Endothelial cell (in vitro differentiated cells): ENCODE results near the gene PHC1. TPM values are rescaled to one million over a fixed set of nuclear protein-coding genes. Genes with fewer than 3 reads are reported as not detected.
"Not testable (repeated sequence)": the region's sequence is repeated elsewhere in the genome, so short reads cannot be mapped to it uniquely, and the experiment has no call there.

Experiments
- DNase-seq: peaks from one replicate; pipeline ENCODE4 v3.0.0; 2021; ENCODE audit warnings: low spot score
- H3K27ac Mint-ChIP-seq: one replicate; pipeline ENCODE4 v1.8.0; 2021; ENCODE audit warnings: mixed read lengths, inconsistent platforms; ENCODE audit not compliant: unreplicated experiment
- H3K27me3 Mint-ChIP-seq: one replicate; pipeline ENCODE4 v1.8.0; 2021; ENCODE audit warnings: mild to moderate bottlenecking, moderate library complexity, mixed read lengths, inconsistent platforms; ENCODE audit not compliant: unreplicated experiment
- H3K36me3 Mint-ChIP-seq: one replicate; pipeline ENCODE4 v1.8.0; 2021; ENCODE audit warnings: mild to moderate bottlenecking, low read depth, mixed read lengths, inconsistent platforms; ENCODE audit not compliant: unreplicated experiment
- H3K4me1 Mint-ChIP-seq: one replicate; pipeline ENCODE4 v1.8.0; 2021; ENCODE audit warnings: mild to moderate bottlenecking, mixed read lengths, inconsistent platforms; ENCODE audit not compliant: unreplicated experiment
- H3K4me3 Mint-ChIP-seq: one replicate; pipeline ENCODE4 v1.8.0; 2021; ENCODE audit warnings: mild to moderate bottlenecking, mixed read lengths, inconsistent platforms; ENCODE audit not compliant: unreplicated experiment
- H3K9me3 Mint-ChIP-seq: one replicate; pipeline ENCODE4 v1.8.0; 2021; ENCODE audit warnings: mixed read lengths, inconsistent platforms; ENCODE audit not compliant: unreplicated experiment
- total RNA-seq: library from RNA; stranded (reverse); fragmentation: NEBNext Ultra II Directional; extraction: Animal tissue kit (Norgen Biotek cat#: 25700); gene quantifications from one replicate; pipeline ENCODE4 v1.2.1, GENCODE V29; 2021; ENCODE audit not compliant: unreplicated experiment
- TF ChIP-seq, protein P1 (sequence below): fragments of 200-600 bp; sonication (generic); IDR thresholded peaks from one replicate; pipeline ENCODE4 v1.5.0; 2021; ENCODE audit warnings: antibody characterized with exemption; ENCODE audit not compliant: unreplicated experiment

The PHC1 gene
- total RNA-seq, 1 donor from 2014 or later, result 55.3 TPM

DNA sequence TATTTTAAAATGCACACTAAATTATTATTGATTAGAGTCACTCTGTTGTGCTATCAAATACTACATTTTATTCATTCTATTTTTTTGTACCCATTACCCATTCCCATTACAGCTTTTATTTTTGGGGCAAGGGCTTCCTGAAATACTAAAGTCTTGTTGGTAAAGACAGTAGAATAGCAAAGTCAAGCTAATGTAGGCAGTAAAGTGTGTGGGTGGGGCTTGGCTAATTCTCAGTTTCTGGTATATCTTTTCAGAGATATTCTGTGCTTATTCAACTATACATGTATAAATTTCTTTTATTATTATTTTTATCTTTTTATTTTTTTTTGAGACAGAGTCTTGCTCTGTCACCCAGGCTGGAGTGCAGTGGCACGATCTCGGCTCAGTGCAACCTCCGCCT, 22.3 kb upstream of the PHC1 start:
- H3K4me3 Mint-ChIP-seq, result no peak overlapping the region
- TF ChIP-seq, protein P1, sequence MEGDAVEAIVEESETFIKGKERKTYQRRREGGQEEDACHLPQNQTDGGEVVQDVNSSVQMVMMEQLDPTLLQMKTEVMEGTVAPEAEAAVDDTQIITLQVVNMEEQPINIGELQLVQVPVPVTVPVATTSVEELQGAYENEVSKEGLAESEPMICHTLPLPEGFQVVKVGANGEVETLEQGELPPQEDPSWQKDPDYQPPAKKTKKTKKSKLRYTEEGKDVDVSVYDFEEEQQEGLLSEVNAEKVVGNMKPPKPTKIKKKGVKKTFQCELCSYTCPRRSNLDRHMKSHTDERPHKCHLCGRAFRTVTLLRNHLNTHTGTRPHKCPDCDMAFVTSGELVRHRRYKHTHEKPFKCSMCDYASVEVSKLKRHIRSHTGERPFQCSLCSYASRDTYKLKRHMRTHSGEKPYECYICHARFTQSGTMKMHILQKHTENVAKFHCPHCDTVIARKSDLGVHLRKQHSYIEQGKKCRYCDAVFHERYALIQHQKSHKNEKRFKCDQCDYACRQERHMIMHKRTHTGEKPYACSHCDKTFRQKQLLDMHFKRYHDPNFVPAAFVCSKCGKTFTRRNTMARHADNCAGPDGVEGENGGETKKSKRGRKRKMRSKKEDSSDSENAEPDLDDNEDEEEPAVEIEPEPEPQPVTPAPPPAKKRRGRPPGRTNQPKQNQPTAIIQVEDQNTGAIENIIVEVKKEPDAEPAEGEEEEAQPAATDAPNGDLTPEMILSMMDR, result no peak
- no peak for DNase-seq
- no peaks in the 10 kb centered on the region for H3K4me1 Mint-ChIP-seq
- no peak overlapping the region for H3K27ac Mint-ChIP-seq
- no peaks in the 10 kb centered on the region for H3K36me3 Mint-ChIP-seq
- H3K27me3 Mint-ChIP-seq, result peaks cover 1% of the 10 kb centered on the region
- H3K9me3 Mint-ChIP-seq, result no peaks in the 10 kb centered on the region

DNA sequence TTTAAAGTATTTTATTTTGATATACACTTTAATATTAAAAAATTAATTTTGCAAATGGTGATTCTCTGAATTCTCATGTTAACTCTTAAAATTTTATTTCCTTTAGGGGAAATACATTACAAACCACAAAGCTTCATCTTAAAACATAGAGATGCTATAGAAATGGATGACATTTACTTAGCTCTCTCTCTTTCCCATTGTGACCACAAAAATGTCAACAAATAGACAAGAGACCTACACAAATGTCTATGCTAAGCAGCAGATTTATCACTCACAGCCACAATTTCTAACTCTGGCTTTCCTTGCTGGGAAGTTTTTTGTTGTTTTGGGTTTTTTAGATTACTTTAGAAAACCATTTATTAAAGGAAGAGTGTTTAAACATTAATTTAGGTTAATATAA, 19.9 kb upstream of the PHC1 start:
- no peaks in the 10 kb centered on the region for H3K36me3 Mint-ChIP-seq
- no peak overlapping the region for H3K4me3 Mint-ChIP-seq

DNA sequence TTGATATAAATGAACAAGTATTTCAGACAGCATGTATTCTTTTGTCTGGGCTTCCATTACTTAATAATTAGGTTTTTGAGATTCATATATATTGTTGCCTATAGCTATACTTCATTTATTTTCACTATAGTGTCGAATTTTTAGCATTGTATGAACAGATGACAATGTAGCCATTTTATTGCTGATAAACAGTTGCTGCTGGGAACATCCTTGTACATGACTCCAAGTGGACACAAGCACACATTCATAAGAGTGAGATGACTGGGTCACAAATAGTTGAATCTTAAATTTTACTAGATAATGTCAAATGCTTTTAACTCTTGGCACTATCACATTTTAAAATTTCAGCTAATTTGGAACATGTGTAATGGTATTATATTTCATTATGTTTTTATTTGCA, 19.3 kb upstream of the PHC1 start:
- no peaks in the 10 kb centered on the region for H3K4me1 Mint-ChIP-seq
- TF ChIP-seq, protein P1, result no peak

More for the DNA sequence above, 19.9 kb upstream of the PHC1 start:
- no peaks in the 10 kb centered on the region for H3K9me3 Mint-ChIP-seq
- H3K4me1 Mint-ChIP-seq, result no peaks in the 10 kb centered on the region
- TF ChIP-seq, protein P1, result no peak
- DNase-seq, result no peak
- no peak overlapping the region for H3K27ac Mint-ChIP-seq
- H3K27me3 Mint-ChIP-seq, result peaks cover 1% of the 10 kb centered on the region

DNA sequence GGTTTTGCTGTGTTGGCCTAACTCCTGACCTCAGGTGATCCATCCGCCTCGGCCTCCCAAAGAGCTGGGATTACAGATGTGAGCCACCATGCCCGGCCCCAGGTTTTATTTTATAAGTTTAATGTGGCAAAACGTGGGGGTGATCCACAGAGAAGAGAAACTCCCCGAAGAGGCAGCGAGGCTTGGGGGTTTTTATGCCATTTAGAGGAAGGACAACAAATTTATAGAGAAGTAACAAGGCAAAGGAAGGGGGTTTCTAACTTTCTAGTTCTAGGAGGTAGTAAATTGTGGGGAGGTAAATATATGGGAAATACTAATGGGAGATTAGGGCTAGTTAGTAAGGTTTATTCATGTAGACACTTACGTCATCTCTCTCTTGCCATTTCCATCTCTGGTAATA, 17.2 kb upstream of the PHC1 start:
- TF ChIP-seq, protein P1, result no peak
- Mint-ChIP-seq H3K27ac (no peak overlapping the region), H3K36me3 (no peaks in the 10 kb centered on the region), H3K4me3 (no peak overlapping the region), H3K4me1 (no peaks in the 10 kb centered on the region), H3K27me3 (peaks cover 1% of the 10 kb centered on the region), H3K9me3 (no peaks in the 10 kb centered on the region)
- no peak for DNase-seq

More for the DNA sequence above, 19.3 kb upstream of the PHC1 start:
- Mint-ChIP-seq H3K27ac (no peak overlapping the region), H3K36me3 (no peaks in the 10 kb centered on the region), H3K27me3 (peaks cover 1% of the 10 kb centered on the region), H3K4me3 (no peak overlapping the region), H3K9me3 (no peaks in the 10 kb centered on the region)
- DNase-seq, result no peak

DNA sequence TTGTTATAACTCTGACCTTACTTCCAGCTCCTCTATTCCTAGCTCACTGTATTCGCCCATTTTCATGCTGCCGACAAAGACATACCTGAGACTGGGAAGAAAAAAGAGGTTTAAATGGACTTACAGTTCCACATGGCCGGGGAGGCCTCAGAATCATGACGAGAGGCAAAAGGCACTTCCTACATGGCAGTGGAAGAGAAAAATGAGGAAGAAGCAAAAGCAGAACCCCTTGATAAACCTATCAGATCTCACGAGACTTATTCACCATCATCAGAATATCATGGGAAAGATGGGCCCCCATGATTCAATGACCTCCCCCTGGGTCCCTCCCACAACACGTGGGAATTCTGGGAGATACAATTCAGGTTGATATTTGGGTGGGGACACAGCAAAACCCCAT, 14.5 kb upstream of the PHC1 start:
- no peaks in the 10 kb centered on the region for H3K36me3 Mint-ChIP-seq
- no peaks in the 10 kb centered on the region for H3K27me3 Mint-ChIP-seq
- DNase-seq, result no peak
- peak overlapping the region; percentile 1 for H3K4me3 Mint-ChIP-seq
- H3K27ac Mint-ChIP-seq, result no peak overlapping the region
- no peaks in the 10 kb centered on the region for H3K9me3 Mint-ChIP-seq
- TF ChIP-seq, protein P1, result no peak
- no peaks in the 10 kb centered on the region for H3K4me1 Mint-ChIP-seq

DNA sequence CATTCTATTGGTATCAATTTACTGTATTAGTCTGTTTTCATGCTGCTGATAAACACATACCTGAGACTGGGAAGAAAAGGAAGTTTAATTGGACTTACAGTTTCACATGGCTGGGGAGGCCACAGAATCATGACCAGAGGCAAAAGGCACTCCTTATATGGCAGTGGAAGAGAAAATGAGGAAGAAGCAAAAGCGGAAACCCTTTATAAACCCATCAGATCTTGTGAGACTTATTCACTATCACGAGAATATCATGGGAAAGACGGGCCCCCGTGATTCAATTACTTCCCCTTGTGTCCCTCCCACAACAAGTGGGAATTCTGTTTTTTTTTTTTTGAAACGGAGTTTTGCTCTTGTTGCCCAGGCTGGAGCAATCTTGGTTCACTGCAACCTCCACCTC, 11.6 kb upstream of the PHC1 start:
- not testable (repeated sequence) for H3K4me3 Mint-ChIP-seq, DNase-seq, H3K27ac Mint-ChIP-seq, H3K9me3 Mint-ChIP-seq, H3K27me3 Mint-ChIP-seq, H3K4me1 Mint-ChIP-seq, H3K36me3 Mint-ChIP-seq
